GOT3 (cell line): ENCODE data around the gene KCNAB2.

Experiments used
- DNase-seq: peaks from one replicate; lab custom pipeline; 2025; ENCODE audit warnings: mixed read lengths; lab: John Stamatoyannopoulos, UW

Gene KCNAB2

DNA sequence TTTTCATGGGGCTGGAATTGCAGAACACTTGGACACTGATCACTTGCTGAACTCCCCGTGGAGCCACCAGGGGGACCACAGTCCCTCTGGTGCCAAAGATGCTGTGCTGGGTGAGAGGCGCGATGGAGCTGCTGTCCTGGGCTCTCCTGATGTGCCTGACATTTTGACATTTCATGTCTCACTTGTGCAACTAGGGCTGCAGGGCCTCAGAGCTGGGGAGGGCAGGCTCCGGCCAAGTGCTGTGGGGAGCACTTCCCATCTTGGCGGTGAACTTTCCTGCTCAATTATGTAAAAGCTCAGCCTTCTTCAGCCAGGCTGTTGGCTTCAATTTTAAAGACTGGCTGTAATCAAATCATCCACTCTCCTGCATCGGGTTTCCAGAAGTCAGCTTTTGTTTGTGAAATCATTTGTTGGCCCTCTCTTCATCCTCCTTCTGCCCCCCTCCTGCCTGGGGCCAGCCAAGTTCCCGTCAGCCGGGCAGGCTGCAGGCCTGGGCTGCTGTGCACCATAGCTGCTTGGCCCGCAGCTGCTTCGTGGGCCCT is 36.8 kb downstream of the KCNAB2 start:
- DNase-seq = no peak

DNA sequence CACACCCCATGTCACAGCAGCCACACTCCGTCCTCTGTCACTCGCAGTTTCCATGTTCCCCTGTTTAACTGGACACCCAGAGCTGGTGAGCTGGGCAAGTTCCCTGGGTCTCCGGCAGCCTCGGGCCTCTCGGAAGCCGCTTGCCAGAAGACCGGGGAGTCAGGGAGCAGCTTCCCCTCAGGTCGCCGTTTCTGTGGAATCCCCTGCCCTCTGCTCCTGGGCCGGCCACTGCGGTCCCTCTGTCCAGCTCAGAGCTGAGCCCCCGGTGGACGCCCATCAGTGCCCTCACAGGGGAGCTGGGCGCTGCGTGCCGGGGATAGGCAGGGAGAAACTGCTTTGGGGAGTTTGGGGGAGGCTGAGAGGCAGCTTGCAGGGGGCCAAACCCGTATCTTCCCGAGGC is 37.7 kb downstream of the KCNAB2 start:
- no peak for DNase-seq

DNA sequence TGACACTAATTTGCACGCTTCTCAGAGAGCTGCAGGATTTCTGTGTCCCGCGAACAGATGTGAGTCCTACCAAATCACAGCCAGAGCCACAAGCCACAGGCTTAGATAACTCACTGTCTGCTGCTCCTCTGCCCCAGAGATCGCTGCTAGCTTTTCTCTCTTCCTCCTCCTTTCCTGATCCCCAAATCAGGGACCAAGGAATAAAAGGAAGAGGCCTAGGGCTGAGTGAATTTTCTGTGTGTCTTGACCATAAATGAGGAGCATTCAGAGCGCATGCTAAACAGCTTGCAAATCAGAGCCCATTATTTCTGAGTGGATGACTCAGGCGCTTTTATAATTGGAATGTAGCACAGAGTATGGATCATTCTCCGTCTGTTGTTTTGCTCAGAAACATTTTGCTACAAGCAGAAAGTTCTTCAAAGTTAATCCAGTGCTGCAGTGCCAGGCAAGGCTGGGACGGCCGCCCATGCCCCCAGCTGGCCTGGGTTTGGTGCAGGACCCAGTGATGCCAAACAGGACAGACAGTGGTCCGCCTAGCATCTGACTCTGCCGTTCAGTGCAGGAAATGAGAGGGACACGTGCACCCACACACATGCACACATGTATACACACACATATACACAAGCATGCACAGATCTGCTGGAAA is 38.2 kb downstream of the KCNAB2 start:
- DNase-seq = no peak

DNA sequence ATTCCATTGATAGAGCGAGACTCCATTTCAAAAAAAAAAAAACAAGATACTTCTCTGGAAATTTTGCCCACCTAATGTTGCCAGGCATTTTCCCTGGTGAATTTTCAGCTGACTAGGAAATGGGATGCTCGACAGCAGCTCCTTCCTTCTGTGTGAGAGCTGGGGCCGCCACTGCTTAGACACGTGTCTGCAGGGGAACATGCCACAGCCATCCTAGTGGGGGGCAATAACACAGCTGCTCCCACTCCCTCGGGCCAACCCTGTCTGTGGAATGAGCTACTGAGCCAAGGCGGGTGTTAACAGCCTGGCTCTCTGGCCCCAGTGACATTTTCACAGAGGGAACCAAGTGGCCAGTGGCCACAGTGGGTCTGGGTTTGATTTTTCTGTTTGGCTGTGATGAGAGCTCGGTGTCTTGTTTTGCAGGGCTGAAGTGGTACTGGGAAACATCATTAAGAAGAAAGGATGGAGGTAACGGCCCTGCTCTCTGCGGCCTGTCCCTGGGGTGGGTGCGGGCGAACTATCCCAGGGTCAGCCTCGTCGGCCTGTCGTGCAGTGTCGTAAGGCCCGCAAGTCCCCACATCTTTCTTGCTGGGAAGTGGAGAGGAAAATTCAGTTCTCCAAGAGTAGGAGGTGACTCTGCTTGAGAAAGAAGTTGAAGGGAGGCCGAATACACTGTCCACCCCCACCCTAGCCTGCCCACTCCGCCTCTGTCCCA is 39.2 kb downstream of the KCNAB2 start:
- no peak for DNase-seq

DNA sequence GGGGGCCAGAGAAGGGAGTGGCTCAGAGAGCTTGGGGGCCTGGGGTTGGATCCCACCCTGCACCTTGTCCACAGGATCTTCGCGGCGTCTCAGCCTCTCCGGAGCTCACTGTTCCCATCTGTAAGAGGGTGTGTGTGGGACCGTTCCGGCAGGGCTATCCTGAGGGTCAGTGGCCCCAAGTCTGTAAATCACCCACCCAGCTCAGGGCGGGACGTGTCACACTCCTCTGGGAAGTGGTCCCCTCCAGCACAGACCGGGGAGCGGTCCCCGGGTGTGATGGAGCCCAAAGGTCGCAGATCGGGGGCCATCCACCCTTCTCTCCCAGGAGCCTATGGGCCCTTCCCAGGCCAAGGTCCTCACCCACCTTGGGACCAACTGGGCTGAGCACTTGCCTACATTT is 40.0 kb downstream of the KCNAB2 start:
- no peak for DNase-seq

DNA sequence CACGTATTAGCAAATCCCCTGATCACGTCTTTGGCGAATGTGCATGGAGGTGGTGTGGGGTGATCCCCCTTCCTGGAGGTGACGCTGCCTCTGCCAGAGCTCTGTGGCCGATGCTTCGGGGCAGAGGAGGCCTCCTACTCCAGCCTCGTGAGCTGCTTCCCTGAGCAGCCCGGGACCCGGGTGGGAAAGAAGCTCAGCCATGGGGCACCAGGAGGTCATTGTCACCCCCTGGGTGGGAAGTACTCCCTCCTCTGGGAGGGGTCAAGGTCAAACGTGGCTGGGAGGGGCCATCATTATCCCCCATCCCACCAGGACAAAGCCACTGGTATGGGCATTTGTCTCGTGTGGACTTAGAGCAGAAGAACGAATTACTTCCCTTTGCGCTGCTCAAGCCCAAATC is 40.7 kb downstream of the KCNAB2 start:
- DNase-seq = no peak

DNA sequence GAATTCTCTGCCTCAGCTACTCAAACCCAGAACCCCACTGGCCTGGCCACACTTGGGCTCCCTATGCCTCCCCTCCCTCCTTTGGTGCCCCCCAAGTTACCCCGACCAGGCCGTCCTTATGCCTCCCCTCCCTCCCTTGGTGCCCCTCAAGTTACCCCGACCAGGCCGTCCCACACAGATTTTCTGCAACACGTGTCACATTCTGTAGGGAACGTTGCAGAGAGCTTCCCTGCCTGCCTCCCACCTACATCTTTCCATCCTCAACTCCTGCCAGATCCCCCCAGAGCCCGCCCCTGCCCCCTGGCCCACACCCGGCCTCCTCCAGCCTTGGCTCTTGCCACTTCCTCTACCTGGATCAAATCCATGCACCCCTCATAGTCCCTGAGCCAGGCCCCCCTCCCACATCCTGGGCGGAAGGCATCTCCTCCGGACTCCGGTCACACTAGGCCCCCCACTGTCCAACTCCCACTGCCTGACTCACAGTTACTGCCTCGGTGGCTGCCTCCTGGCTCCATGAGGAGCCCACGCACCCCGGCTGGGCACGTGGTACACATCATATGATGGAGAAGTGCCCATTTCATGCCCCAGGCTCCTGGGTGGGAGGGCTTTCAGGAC is 41.2 kb downstream of the KCNAB2 start:
- no peak for DNase-seq

DNA sequence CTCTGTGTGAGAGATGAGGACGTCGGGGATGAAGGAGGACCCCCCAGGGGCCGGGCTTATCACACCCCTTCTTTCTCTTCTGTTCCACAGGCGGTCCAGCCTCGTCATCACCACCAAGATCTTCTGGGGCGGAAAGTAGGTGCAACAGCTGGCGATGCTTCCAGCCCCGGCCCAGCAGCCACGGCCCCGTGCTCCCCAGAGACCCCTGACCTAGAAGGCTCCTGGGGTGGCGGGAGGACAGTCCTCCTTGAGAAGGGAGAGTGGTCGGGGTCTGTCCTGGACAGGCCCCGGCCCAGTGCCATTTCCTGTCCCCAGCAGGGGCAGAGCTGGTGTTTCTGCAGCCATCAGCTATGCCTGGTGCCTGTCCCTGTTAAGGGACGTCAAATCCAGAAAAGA is 41.7 kb downstream of the KCNAB2 start:
- no peak for DNase-seq

DNA sequence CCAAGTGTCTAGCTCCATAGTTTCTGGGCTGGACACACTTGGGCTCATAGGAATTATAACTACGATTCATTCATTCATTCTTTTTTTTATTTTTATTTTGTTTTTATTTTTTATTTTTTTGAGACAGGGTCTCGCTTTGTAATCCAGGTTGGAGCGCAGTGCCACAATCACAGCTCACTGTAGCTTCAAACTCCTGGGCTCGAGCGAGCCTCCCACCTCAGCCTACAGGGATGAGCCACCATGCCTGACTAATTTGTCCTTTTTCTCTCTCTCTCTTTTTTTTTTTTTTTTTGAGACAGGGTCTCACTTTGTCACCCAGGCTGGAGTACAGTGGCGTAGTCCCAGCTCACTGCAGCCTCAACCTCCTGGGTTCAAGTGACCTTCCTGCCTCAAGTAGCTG is 42.3 kb downstream of the KCNAB2 start:
- DNase-seq = no peak

DNA sequence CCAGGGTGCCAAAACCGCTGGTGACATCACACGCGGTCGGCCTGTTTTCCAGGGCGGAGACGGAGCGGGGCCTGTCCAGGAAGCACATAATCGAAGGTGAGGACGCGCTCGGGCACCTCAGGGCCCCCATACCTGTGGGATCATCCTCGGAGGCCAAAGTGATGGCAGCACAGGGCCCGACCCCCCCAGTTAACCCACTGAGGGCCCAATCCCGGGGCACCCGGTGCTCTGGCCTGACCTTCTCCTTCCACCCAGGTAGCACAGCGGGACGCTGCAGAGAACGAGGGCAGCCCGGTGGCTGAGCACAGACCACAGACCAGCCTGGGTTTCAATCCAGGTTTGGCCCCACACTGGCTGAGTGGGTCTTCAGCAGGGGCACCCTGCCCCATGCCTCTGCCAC is 43.3 kb downstream of the KCNAB2 start:
- no peak for DNase-seq

DNA sequence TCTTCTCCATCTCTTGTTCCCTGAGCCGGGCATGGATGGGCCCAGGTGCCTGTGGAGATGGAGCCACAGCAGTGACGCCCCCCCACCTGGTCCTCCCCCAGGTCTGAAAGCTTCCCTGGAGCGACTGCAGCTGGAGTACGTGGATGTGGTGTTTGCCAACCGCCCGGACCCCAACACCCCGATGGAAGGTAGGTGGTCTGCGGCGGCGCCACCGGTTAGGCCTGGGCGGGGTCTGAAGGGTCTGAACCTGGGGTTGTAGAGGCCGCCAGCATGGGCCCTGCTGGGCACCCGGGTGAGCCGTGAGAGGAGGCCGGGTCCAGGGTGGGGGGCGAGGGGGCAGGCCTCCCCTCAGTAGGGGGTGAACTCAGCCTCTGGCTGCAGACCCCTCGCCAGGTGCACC is 44.6 kb downstream of the KCNAB2 start:
- DNase-seq = no peak

DNA sequence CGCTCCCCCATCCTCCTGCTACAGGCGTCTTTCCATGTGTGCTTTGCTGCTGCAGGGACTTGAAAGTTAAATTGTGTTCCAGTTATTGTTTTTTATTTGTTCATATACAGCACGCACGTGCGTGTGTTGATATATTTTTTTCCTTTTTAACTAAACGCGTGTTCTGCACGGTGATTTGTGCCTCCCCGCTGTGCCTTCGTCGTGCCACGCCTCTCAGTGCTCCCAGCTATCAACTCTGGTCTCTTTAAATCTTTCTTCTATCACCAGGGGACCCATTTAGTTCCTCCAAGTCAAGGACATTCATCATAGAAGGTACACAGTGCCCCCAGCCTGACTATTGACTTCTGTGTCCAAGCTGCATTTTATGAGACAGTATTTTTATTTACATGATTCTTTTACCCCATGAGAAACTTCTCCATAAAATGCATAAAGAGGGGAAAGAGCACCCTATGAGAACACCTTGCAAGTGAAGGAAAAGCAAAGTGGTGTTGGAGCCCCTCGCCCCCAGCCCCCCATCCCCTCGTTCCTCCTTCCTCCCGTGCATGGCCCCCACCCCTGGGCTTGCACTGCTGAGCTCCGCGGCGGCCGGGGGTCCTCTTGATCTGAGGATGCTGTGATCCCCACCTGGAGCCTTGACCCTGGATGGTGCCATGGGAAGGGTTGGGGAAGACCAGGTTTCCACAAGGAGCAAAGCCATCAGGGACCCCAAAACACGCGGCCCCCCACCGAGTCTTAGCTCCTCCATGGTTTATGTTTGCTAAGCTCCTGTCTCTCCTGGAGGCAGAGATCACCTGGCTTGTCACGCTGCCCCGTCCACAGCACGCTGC is 45.5 kb downstream of the KCNAB2 start:
- DNase-seq = no peak

DNA sequence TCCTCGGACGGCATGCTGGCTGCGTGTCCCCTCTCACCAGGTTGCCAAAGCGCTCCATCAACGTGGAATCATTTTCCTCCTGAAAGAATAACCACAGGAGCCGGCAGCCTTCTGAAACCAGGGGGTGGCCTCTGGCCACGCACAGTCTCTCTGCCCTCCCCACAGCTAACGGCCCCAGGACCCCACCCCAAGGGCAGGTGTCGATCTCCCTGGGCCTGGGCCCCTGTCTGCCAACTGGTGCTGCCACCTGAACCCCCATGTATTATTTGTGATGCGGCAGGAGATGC is 46.1 kb downstream of the KCNAB2 start:
- no peak for DNase-seq

DNA sequence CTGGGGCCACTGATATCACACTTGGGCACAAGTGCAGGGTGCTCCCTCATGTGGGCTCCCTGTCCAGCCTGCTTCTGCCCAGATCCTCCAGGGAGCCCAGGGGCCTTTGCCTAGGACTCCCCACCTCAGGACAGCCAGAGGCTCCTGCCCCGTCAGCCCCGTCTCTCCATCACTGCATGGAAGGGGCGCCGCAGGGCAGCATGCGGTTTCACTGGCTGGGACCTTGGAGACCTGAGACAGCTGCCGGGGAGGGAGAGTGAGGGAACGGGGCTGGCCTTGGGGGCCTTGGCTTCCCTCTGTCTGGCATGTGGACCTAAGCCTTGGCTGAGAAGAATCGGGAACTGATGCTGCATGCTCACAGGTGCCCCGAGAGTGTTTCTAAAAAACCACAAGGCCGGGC is 46.5 kb downstream of the KCNAB2 start:
- DNase-seq = no peak

DNA sequence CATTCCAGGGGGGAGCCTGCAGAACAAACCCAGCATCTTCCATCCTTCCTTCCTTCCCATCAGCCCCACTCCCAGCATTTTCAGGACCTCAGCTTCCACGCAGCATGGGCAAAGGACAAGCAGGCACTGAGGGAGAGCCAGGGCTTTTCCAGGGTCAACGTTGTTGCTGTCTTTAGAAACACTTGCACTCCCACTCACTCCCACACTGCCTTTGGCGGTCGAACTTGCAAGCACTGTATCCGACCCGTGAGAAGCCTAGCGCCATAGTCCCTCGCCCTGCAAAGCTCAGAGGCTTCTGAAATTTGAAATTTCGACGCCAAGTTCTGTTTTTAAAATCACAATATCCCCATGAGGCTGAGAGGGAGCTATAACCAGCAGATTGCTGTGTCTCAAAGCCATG is 47.4 kb downstream of the KCNAB2 start:
- no peak for DNase-seq

DNA sequence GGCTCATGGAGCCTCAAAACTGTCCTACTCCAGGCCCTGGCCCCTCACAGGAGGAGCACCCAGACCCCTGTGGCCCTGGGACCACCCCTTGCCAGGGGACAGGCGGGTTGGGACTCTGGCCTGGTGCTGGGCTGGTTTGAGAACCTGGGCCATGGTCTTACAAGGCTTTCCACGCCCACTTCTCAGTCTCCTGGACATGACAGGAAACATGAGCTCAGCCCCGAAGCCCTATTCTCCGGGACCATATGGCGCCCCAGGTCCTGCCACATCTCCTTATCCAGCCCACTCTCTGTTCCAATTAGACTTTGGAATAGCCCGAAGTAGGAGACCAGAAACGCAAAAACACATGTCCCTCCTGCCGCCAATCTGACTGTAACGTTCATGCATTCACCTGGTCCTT is 47.9 kb downstream of the KCNAB2 start:
- DNase-seq = no peak

DNA sequence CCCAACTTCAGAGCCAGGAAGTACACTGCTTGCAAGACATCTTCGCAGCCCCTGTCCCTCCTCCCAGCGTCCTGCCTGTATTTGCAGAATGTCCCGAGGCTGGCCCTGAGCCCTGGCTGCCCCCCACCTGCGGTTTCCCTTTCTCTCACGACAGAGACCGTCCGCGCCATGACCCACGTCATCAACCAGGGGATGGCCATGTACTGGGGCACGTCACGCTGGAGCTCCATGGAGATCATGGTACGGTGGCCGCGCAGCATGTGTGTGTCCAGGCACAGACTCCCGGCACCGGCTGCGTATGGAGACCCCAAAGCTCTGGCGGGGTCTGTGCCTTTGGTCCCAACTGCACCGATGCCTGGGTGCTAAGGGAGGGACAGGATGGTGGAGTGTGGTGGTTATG is 48.6 kb downstream of the KCNAB2 start:
- DNase-seq = no peak

DNA sequence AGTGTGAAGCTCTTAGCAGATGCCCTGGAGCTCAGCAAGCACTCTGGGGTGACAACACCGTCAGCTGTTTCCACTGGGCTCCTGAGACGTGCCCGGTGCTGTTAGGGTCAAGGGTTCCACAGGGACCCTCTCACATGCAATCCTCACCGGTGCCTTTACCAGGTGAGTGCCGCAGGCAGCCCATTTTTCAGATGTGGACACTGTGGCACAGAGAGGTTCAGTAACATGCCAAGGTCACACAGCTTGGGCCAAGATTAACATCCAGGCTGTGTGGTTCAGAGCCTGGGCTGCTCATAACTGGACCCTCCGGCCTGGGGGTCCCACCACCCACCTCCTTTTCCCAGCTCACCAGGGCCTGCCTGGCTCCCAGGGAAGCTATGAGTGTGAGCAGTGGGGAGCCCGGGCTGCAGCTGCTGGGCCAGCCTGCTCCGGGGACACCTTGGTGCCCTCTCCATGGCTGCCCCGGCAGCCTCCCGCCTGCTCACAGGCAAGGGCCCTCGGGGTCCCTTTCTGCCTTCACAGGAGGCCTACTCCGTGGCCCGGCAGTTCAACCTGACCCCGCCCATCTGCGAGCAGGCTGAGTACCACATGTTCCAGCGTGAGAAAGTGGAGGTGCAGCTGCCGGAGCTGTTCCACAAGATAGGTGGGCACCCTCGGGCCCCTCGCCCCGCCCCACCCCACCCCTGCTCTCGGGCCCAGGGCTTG is 49.3 kb downstream of the KCNAB2 start:
- no peak for DNase-seq

DNA sequence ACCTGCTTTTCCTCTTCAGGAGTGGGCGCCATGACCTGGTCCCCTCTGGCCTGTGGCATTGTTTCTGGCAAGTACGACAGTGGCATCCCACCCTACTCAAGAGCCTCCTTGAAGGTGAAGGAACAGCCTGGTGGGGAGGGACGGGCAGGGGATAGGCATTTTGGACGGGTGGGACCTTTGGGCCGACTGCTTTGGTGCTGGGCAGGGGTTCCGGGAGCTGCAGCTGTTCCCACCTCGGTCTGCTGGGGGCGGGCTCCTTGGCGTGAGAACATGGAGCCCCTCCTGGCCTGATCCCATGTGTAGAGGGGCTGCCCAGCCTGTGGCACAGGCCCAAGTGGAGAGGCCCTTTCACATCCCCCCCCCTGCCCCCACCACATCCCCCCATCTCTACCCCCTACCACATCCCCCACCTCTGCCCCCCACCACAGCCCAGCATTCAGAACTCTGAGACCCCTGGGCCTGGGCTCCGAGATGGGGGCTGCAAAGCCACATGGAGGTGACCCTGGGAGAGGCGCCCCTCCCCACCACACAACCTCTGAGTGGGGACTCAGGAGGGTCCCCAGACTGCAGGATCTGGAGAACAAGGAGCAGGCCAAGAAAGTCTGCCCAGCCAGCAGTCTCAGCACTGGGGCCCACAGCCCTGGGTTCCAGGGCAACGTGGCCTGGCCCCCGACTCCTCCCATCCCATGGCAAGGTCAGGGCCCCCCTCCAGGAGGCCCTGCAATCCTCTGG is 50.0 kb downstream of the KCNAB2 start:
- no peak for DNase-seq

DNA sequence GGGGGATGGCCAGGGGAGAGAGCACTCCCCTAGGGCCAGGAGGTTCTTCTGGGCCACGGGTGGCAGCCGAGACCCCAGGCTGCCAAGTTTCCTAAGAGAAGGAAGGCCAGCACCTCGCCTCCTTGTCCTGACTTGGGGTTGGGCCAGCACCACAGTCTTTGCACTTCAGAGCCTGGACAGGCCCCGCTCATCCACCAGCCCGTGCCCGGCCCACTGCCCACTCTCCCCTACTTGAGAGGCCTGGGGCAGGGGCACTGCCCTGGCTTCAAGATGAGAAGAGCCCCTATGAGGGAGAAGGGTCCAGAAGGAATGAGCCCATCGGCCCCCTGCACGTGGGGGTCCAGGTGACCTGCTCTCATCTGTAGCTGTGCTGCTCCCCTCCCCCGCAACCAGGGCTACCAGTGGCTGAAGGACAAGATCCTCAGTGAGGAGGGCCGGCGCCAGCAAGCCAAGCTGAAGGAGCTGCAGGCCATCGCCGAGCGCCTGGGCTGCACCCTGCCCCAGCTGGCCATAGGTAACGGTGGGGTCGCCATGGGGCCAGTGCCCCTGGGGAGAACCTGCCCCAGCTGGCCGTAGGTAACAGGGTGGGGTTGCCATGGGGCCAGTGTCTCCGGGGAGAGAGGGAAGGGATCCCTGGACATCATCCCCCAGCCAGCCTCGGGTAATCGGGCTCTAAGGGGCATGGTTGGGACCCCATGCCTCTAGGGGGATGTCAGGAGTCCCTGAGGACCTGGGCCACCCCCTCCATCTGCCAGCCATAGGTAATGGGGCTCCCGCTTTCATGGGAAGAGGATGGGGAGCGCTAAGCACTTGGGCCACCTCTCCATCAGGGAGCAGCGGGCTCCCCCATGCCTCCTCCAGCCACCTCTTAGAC is 50.8 kb downstream of the KCNAB2 start:
- no peak for DNase-seq
